Fibroblast of skin of left quadriceps (primary cell): ENCODE data around the gene ARAP3.

Experiments
- DNase-seq, 2 experiments: peaks; one replicate each; pipeline ENCODE4 v3.0.0-alpha.2; 2013; ENCODE audit warnings: low read depth in 2 of 2

ARAP3 gene

GRCh38 chr5:141697586-141697985 is 15.6 kb upstream of the ARAP3 start:
- no peak for DNase-seq

DNA sequence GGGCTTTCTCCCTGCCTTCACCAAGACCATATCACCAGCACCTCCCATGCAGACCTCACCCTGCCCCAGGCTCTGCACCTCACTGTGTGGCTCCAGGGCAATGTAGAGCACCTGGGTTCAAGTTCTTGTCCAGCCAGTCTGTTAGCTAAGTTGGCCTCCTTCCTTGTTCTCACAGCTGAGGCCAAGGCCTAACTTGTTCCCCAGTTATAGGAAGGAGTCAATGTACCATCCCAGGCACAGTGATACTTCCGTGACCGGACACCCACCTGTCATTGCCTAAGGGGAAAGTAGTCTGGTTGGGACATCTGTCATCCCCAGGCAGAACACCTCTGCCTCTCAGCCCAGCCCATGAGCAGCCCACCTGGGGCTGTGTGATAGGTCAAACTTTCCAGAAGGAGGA is 14.4 kb upstream of the ARAP3 start:
- DNase-seq: no peak

DNA sequence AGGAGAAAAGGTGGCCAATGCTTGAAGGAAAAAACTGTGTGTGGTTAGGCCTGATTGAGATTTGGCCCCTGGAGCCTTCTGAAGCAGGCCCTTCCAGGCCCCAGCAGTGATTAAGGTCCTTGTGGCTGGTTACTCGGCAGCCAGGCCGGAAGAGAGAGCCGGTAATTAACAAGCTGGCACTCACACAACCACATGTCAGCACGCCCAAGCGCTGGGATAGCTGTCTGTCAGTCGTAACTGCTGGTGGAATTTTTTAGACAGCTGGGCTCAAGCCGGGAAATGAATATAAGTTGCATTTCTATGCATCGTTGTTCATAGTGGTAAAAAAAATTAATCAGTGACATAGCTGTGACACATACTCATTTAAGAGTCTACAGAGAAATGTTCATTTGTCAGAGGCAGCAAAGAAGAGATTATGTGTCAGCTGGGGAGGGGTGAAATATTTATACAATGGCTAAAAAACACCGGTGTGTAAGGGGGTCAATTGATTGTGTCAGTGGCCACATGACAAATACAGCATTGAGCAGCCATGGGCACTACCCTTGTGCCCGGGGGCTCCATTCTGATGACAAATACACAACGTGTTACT is 13.7 kb upstream of the ARAP3 start:
- no peak for DNase-seq

DNA sequence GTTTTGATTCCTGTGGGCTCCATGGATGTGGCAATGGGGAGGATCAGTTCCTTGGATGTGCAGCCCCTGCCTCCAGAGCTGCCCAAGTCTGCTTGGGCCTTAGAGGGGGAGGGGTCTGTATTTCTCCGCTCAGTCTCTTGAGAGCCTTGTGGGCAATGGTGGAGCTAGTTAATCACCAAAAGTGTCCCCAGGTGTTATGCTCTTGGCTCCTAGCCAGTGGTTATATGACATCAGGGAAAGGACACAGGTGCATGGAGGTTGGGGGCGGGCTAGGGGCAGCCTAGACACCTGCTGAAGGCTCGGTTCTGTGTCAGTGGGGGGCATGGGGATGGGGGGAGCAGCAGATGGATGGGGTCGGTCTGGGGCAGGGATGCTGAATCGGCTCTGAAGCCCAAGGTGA is 12.4 kb upstream of the ARAP3 start:
- no peak for DNase-seq

- DNase-seq: no peak
Measured at GRCh38 chr5:141692919-141693725, 11.1 kb upstream of the ARAP3 start.

DNA sequence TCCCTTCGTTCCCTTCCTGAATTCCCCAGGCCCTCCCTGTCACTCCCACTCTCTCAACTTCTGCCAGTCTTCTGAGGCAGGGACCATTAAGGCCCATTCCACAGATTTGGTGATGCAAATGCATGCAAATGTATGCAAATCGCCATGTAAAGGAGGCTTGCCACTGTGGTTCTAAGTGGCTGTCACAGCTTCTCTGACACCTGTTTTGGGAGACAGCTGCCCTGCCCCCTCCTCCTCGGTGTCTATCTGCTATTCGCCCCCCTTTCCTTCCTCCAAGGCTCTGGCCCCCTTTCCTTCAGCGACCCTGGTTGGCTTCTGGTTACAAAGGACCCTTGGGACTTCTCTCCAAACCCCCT is 10.5 kb upstream of the ARAP3 start:
- DNase-seq: no peak

- peak; percentile 37 to 42 for DNase-seq
Measured at GRCh38 chr5:141691867-141692532, 10.0 kb upstream of the ARAP3 start.

GRCh38 chr5:141691286-141691866 is 9.3 kb upstream of the ARAP3 start:
- no peak for DNase-seq

GRCh38 chr5:141686648-141687416 is 4.8 kb upstream of the ARAP3 start:
- DNase-seq: no peak

DNA sequence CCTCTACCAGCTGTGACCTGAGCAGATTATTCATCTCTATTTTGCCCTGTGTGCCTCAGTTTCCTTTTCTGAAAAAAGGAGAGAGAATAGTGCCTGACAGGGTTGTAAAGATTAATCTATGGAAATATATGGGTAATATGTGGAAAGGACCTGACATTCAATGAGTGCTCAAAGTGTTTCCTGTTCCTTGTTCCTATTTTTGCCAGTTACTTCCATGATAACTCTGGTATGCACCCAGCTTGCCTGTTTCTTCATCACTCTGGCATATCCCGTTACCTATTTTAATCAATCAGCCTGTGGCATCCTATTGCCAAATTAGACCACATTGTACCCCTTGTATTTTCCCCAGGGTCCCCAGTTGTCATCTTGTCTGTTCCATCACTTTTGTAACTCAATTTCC is 3.6 kb upstream of the ARAP3 start:
- no peak for DNase-seq

DNA sequence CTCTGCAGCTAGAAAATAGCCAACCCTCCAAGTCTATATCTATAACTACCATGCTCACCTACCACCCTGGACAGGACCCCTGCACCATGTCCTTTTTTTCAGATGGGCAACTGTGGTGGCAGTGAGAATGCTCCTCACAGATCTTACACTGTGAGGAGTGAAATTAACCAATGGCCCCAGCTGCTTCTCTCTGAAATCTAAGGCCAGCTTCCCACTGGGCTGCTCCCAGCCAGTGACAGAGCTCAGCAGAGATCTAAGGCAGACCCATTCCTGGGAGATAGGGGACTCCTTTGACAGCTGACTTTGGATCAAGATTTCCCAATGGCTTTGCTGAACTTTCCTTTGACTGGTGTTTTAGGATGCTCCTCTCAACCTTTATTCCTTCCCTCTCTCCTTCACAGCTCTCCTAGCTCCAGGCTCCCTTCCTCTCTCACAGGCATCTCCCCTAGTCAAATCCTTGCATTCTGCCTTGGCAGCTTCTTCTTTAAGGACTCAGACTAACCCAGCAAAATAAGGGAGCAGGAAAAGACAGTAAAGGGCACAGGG is 1.6 kb upstream of the ARAP3 start:
- DNase-seq: no peak

DNA sequence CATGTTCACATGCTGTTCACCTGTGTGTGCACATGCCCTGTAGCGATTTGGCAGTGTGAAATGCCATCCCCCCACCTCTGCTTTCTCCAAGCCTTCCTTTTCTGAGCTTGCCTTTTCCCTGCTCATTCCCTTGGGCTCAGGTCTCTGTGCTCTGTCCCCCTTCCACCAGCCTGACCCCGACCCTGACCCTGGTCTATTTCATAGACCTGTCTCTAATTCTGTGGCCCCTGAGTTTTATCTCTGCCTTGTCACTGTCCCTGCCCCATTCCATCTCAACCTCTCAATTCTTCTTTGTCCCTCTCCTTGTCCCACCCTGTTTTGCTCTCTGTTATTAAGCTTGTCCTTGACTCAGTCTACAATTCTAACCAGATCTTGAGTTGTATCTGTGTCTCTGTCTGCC is 735 bp downstream of the ARAP3 start:
- no peak for DNase-seq

GRCh38 chr5:141680751-141681201 is 1.3 kb downstream of the ARAP3 start:
- DNase-seq: no peak

- no peak for DNase-seq
Measured at GRCh38 chr5:141680178-141680577, 1.9 kb downstream of the ARAP3 start.

- DNase-seq: no peak
Measured at GRCh38 chr5:141677415-141677814, 4.6 kb downstream of the ARAP3 start.

DNA sequence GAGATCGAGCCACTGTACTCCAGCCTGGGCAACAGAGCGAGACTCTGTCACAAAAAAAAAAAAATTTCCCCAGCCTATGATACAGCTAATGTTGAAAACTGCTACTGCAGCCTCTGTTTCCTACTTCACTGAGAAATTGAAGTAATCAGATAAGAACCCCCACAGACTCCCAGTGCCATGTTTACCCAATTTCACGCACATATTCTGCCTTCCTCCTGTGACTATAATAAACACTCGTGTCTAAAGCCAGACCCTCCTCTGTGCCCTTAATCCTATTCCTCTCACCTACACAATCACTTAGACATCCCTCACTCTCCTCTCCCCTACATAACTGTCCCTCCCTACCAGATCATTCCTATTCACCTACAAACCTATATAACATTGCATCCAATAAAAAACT is 6.4 kb downstream of the ARAP3 start:
- no peak for DNase-seq

DNA sequence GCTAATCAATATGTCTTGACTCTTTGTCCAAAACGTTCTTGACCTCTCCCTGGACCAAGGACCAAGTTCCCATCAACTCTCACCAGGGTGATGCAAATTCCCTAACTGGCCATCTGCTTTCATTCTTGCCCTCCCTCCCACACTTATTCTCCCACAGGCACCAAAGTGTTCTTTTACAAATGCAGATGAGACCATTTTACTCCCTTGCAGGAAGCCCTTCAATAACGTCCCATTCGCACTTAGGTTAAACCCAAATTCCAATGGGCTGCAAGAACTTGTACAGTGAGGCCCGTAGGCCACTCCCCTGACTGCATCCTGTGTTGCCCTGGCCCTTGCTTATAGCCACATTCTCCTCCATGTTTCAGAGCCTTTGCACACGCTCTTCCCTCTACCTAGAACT is 7.3 kb downstream of the ARAP3 start:
- no peak for DNase-seq

DNA sequence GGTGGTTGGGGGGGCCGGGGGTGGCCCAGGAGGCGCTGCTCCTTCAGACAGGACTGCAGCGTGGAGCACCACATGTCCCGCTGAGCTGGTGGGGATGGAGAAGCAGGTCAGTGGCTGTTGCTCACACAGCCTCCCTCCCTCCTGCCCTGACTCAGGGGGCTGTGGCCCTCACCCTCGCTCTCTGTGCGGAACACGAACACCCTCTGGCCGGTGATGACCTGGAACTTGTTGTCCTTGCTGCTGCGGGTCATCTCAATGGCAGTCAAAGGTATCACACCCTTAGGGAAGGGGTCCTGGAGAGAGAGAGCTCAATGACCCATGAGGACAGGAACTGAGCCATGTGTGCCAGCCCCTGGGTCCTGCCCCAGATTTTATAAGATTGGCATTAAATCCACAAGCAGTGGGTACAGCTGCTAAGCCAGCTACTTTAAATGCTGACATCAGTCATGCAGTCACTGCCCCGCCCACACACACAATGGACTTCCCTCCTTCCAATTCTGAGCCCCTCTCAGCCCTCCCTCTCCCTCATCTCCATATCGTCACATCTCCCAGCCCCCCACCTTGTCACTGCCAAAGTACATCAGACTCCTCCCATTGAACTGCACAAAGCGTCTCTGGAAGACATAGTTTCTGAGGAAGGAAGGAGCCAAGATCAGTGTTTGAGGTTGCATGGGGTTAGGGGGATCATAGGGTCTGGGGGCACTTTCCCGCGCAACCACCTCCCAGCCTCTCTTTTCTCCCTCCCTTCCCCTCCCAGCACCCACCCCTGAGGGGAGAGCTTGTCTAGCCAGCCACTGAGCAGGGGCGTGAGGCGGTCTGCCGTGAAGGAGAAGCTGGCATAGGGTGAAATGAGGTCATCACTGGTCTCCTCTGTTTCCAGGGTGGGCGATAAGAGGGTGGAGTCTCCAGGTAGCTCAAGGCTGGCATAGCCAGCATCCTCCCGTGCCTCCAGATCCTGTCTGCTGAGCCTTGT is 8.9 kb downstream of the ARAP3 start:
- no peak for DNase-seq

GRCh38 chr5:141672071-141672840 is 9.8 kb downstream of the ARAP3 start:
- no peak for DNase-seq

- DNase-seq: no peak
Measured at GRCh38 chr5:141669520-141669919, 12.5 kb downstream of the ARAP3 start.
